Measurements from ENCODE around the gene HOXA1.

Gene HOXA1

DNA sequence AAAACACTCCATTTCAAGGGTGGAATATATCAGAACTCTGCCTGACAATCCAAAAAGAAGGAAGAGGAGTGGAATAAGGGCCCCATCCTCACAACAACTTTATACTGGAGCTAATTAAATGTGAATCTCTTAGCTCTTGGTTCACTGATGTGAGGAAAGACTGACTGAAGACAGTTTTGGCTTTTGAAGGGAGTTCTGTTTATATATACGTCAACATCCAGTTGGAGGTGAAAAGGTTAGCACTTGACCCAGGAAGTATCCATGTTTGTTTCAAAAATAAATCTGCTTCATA lies 3.0 kb downstream of the HOXA1 start:
- no peak for DNase-seq (ENCODE audit: low read depth in 2 of 2)

DNA sequence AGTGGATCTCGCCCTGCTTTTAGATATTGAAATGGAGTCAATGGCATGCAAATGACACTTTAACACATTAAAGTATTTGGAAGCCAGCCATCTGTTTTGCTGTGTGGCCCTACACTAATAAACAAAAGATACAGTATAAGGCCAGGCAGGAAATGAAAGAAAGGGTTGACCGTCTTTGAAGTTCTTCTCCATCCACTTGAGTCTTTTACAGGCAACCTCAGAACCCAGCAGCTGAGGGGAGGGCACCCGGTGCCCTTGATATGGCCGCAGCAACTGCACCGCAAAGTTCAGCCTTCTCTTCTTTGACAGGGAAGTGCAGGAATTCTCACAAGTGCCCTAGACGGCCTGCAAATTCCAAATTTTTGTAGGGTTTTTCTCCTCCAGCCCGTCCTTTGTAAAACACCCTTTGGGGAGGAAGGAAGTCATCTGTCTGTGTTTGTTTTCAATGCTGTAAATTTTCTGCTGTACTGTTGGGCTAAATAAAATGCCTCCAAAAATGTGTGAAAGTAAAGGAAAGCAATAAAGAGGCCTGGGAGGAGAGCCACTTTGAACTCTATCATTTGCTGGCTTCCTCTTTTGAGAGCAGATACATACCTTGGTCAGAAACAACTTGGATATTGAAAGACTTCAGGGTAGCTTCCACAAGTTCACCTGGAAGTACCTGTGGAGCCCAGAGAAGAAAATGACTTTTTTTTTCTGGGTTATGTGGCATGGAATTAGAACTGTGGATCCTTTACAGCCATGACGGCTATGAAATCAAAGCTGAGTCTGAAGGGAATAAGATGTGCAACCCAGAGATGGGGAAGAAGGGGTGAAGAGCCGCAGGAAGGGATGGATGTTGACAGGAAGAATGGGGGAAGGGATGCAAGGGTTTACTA lies 3.6 kb downstream of the HOXA1 start:
- no peak for DNase-seq (ENCODE audit: low read depth in 2 of 2)

DNA sequence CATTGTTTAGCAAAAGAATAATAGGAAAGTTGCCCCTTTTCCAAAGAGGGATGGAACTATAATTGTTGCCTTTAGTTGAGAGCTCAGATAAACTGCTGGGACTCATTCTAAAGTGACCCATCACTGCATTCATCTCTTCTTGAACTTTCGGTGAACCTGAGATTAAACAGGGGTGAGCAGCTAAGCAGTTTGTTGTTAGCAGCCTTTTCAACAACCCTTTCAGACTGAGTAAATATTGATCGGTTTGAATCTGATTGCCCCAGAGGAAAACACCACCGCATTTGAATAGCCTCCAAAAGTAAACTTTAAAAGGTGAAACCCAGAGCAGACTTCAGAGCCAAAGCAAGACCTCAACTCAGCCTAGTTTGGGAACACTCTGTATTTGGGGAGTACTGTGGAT lies 4.7 kb downstream of the HOXA1 start:
- no peak for DNase-seq (ENCODE audit: low read depth in 2 of 2)

DNA sequence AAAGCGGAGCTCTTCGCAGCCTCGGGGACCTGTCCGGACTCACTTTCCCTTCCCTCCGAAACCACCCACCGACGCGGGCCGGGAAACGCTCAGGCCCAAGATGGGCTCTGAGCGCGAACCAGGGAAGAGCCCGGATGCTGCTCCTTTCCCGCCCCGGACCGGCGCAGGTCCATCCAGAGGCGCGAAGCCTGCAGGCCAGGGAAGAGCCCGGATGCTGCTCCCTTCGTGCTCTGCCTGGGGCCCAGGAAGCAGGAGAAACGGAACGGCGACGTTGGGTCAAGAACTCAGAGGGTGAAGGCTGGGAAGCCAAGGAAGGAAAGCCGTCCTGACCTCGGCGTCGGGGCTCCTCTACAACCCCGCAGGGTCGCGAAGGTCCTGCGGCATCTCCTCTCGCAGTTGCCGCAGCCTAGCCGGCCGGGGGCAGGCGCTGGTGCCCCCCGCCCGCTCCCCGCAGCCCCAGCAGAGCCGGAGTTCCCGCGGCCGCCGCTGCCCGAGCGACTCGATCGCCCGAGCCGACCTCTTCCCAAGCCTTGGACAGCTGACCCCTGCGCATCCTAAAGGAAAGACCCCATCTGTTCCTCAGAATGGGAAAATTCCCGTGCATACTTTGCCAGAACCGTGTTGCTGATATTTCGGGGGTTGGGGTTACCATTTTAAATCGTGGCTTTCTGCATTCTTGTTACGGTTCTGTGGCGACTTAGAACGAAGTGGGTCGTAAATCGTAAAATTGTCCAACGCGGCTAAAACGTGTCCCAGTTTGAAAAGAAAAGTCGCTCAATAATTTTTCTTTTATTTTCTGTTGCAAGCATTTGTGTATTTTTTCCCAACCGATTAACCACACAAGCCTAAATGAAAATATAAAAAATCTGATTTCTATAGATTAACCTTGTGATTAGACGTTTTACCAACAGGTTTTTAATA lies 7.5 kb downstream of the HOXA1 start:
- no peak for DNase-seq (ENCODE audit: low read depth in 2 of 2)

DNA sequence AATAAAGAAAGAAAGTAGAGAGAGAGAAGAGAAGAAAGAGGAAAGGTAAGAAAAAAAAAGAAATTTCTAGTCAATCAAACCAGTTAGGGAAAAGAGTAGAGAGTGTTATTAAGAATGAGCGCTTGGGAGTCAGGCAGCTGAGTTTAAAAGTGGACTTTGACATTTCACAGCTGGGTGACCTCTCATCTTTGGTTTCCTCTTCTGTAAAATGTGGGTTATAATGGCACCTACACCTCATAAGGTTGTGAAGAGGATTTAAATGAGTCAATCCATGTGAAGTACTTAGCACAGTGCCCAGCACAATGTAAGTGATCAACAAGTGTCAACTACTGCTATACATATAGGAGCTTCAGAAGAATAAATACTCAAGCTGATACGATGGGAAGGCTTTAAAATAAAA lies 12.2 kb downstream of the HOXA1 start:
- DNase-seq (ENCODE audit: low read depth in 2 of 2), result no peak

DNA sequence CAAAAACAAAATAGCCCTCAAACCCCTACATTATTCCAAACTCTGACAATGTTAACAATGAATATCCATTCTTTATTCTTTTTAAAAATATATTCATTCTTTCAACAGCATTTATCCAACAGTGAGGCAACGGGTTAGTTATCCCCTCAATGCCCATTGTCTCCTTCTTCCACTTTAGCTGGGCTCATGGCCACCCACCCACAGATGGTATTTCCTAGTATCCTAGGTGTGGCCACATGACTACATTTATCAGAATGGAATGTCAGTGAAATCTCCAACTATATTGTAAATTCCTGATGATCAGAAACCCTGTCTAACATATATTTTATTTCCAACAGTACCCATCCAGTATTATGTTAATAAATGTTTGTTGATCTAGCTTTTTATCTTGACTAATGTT lies 13.6 kb downstream of the HOXA1 start:
- DNase-seq (ENCODE audit: low read depth in 2 of 2), result no peak

DNA sequence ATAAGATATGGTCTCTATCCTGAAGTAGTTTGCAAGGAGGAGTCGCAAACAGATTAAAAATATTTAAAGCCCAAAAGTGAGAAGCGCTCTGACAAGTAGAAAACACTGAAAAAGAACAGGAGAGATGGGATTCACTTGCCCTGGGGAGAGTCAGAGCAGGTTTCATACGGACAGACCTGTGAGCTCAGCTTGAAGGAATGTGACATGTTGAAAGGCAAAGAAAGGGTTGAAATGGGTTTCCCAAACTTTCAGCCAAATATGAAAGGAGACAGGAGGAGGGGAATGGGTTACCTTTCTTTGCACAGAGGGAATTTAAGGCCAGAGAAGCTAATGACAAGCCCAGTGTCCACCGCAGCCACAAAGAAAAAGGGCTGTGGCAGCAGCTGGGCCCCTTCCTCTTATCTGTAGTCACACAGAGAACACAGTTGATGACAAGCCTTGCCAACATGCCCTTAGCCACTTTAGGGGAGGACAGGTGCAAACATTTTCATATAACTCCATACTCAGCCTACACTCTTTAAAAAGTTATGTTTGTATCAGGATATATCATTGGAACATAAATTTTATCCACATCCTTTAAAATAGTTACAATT lies 14.9 kb downstream of the HOXA1 start:
- no peak for DNase-seq (ENCODE audit: low read depth in 2 of 2)

DNA sequence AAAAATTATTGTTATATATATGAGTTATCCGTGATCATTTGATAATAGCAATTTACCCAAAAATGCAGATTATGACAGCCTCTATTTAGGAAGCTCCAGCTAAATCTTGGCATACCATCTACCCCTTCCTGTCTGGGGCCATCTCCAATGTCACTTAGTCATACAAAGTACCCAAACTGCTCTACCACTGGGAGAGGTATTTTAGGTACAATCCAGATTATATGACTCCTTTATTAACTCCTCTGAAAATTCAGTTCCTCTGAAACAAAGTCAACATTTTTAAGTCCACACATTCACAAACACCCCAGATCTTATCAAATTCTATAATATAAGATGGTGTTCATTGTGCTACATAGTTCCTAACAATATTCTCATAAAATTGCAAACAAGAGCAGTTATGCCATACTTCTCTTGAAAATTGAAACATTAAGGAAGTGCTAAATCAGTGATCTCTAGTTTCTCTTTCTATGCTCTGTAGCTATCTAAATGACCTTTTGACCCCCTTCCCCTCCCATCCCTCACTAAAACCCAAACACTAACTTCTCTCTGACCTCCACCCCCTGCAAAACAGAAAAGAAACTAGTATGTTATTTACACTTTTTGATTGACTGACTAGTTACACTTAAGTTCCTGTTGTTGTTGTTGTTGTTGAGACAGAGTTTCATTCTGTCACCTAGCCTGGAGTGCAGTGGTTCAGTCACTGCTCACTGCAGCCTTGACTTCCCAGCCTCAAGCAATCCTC lies 16.4 kb downstream of the HOXA1 start:
- no peak for DNase-seq (ENCODE audit: low read depth in 2 of 2)

DNA sequence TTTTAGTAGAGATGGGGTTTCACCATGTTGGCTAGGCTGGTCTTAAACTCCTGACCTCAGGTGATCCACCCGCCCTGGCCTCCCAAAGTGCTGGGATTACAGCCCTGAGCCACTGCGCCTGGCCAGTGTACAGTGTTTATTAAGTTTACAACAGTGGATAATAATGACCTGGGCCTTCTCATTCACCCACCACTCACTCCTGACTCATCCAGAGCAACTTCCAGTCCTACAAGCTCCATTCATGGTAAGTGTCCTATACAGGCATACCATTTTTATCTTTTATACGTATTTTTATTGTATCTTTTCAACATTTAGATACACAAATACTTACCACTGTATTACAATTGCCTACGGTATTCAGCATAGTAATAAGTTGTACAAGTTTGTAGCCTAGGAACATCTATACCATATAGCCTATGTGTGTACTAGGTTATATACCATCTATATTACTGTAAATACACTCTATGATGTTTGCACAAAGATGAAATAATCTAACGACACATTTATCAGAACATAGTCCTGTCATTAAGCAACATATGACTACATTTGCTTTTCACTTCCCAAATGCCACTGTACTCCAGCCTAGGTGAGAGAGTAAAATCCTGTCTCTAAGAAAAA lies 17.1 kb downstream of the HOXA1 start:
- no peak for DNase-seq (ENCODE audit: low read depth in 2 of 2)

DNA sequence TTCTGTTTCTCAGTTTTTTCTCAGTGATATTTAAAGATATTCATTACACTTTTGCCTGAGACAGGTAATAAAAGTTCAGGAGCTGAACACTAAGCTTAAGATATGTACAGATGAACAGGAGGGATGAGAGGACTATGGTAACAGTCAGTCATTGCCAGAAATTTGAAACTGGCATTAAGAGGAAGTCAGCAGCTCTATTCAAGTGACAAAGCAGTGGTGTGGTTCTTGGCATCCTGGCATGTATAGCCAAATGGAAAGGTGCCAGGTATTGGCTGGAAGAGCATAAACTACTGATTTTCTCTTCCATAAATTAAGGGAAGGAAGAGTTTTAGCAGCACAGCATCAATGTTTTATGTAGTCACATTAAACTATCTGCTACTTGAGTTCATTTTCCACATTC lies 22.7 kb downstream of the HOXA1 start:
- no peak for DNase-seq (ENCODE audit: low read depth in 2 of 2)

DNA sequence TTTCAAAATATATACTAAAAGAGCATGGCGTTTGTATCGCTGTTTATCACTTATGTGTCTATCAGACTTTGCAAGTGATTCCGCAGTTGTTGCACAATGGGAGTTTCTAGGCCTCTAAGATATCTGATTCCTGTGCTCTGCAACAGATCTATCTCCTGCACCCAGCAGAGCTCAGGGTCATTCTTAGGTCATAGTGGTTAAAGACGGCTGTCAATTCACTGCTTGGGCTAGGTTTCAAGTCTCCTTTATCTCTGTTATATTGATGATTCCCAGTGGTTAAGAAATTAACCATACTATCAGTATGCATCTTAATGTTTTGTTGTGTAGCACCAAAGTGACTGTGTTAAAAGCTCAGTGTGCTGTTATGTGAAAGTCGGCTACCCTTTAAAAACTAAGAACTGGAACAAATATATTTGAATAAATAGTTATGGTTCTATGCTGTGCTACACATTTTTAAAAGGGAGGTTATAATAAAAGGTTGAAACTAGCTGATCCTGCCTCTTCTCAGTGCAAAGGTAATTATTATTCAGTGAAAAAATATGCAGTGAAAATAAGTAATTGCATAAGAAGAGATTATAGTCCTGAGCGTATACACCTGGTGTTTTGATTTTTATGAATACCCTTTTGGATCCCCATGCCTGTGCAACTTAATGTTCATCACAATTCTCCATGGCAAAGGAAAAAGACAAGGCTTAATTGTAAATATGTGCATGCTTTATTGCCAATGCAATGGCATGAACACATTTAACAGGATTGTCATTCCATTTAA lies 24.0 kb downstream of the HOXA1 start:
- no peak for DNase-seq (ENCODE audit: low read depth in 2 of 2)

DNA sequence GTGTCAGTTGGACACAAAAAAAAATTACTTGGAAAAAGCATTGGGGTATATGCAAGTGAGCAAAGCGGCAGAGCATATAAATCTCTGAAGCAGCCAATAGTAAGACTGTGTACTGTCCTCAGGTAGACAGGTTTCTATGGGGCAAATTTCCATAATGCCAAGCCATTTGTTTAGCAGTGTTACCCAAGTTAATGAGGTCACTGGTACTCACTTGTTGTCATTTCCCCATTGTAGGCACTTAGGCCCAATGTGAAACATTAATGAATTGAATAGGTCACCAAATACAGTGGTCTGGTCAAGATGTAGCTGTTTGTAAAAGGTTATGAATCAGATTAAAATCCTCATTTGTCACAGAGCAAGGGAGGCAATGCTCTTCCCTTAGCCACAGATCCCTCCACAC lies 27.5 kb downstream of the HOXA1 start:
- no peak for DNase-seq (ENCODE audit: low read depth in 2 of 2)

DNA sequence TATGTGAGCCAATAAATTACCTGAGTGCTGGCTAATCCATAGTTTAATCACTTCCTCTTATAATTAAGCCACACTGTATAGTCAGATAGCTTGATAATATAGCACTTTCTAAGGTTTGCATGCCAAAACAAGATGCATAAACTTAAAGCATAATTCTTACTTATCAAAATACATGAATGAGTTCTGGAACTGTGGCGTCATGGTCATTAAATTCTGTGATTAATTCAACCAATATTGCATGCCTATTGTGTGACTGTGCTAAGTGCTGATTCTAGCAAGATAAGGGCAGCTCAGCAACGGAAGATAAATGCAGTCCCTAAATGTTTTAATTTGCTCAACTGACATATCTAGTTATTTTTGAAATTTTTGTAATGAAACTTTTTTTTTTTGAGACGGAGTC lies 29.7 kb downstream of the HOXA1 start:
- DNase-seq (ENCODE audit: low read depth in 2 of 2), result no peak

DNA sequence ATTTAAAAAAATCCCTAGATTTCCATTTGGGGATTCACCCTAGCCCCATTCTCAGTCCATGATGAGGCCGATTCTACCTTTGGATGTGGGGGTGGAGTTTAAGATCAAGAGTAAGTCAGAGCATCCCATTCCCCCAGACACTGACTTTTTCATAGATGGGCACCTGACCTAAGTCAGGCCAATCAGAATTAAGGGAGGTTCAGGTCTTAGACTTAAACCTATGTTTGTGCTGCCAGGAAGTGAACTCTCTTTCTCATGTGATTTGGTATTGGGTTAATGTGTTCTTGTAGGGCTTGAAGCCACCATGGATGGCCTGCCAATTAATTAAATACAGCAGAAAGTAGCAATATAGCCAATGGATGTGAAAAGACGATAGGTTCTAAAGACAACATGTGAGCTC lies 30.1 kb downstream of the HOXA1 start:
- no peak for DNase-seq (ENCODE audit: low read depth in 2 of 2)

DNA sequence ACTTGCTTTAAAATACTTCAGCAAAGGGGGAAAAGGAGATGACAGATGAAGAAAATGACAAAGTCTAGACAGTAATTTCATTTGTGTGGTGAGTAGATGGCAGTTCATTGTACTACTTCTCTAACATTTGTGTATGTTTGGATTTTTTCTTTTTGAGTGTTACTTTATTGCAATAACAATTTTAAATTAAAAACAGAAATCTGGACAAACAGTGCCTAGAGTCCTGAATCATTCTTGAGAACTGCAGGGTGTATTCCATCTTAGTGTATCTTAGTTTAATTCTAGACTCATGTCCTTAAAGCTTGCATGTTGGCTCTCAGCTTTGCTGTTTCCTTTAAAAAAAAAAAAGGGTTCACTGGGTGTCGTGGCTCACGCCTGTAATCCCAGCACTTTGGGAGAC lies 31.1 kb downstream of the HOXA1 start:
- DNase-seq (ENCODE audit: low read depth in 2 of 2), result no peak

DNA sequence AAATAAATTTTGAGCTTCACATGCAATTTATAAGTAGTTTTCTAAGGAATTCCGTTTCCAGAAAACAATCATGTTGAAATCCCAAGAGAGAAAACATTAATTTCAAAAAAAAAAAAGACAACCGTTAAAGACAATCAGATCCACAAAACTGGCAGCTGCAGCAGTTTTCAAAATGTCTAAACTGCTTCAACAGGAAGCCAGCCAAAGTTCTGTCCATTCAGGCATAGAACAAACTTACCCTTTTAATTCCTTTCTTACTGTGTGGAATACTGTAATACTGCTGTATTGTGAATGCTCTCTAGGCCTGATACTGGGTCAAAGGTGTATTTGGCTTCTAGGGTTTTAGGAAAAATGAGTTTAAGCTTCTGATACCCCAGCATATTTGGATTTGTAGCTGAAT lies 31.6 kb downstream of the HOXA1 start:
- DNase-seq (ENCODE audit: low read depth in 2 of 2), result no peak

DNA sequence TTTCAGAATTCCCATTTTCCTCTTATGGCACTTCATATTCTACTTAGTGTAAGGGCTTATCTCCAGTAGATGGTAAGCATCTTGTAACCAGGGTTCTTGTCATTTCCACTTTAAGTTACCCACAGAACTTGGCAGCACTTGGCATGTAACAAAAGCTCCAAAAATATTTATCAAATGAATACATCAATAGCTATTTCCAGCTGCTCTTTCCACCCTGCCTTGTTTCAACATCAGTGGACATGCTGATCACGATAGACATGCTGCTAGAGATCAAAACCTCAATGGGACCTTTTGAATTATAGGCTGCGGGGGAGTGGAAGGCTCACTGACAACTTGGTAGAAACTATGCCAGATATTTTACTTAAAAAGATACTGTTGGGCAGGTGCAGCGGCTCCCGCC lies 32.9 kb downstream of the HOXA1 start:
- DNase-seq (ENCODE audit: low read depth in 2 of 2), result no peak

DNA sequence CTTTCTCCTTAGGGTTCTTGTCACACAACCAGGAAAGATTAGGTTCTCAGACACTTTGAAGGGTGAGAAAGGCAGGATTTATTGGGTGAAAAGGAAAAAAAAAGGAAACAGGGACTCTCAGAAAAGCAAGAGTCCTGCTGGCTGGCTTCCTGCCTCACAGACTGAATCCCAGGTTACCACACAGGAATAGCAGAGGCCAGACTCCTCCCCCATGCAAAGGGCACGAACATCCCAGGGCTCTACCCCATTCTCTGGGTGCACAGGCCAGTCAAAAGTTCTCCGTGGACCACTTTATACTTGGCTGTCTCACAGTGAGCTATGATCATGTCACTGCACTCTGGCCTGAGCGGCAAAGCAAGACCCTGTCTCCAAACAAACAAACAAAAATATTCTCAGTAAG lies 42.6 kb downstream of the HOXA1 start:
- DNase-seq (ENCODE audit: low read depth in 2 of 2), result no peak

DNA sequence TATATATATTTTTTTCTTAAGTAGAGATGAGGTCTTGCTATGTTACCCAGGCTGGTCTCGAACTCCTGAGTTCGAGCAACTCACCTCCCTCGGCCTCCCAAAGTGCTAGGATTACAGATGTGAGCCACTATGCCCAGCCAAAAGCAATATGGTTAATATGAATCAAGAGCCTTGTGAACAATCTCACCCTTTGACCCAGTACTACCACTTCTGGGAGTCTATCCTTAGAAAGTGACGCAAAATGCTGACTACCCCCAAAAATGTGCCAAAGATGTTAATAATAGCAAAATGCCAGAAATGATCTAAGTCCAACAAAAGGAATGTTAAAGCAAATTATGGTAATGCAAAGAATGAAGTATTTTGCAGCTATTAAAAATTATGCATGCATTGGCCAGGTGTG lies 44.3 kb downstream of the HOXA1 start:
- DNase-seq (ENCODE audit: low read depth in 2 of 2), result no peak

DNA sequence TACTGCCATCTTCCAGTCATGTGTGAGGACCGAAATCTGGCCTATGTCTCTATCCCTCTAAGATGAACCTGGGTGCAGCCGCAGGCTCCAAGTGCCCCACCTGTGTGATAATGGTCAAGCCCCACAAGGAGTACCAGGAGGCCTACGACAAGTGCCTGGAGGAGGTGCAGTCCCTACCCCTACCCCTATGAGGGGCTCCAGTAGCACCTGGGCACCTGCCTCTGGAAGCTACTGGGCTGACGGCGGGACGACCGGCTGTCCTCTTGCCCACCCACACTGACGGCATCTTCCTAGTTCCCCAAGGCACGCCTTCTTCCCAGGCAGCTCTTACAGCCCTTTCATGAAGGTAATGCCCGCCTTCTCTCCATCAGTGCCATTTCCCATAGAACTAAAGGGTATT lies 47.4 kb downstream of the HOXA1 start:
- DNase-seq (ENCODE audit: low read depth in 2 of 2), result no peak
